GM12874 (cell line): ENCODE measurements around the gene ING1.

Experiments used
- TF ChIP-seq, protein P1 (sequence below): IDR thresholded peaks from 2 replicates; pipeline ENCODE4 v1.5.1; 2011; ENCODE audit warnings: low read depth, mild to moderate bottlenecking, control low read depth, low read length, moderate library complexity; ENCODE audit not compliant: insufficient read depth

Gene ING1, protein sequence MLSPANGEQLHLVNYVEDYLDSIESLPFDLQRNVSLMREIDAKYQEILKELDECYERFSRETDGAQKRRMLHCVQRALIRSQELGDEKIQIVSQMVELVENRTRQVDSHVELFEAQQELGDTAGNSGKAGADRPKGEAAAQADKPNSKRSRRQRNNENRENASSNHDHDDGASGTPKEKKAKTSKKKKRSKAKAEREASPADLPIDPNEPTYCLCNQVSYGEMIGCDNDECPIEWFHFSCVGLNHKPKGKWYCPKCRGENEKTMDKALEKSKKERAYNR

DNA sequence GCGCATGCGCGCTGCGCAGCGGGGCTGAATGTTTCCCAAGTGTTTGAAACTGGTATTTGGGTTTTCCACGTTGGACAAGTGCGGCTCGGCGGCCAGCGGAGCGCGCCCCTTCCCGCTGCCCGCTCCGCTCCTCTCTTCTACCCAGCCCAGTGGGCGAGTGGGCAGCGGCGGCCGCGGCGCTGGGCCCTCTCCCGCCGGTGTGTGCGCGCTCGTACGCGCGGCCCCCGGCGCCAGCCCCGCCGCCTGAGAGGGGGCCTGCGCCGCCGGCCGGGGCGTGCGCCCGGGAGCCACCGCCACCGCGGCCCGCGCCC is at the start of gene ING1:
ING1 (plus strand) TSS at position 59 of the 311 bp plus-strand sequence. CDS start 450 bp downstream, outside the sequence.
- TF ChIP-seq, protein P1, sequence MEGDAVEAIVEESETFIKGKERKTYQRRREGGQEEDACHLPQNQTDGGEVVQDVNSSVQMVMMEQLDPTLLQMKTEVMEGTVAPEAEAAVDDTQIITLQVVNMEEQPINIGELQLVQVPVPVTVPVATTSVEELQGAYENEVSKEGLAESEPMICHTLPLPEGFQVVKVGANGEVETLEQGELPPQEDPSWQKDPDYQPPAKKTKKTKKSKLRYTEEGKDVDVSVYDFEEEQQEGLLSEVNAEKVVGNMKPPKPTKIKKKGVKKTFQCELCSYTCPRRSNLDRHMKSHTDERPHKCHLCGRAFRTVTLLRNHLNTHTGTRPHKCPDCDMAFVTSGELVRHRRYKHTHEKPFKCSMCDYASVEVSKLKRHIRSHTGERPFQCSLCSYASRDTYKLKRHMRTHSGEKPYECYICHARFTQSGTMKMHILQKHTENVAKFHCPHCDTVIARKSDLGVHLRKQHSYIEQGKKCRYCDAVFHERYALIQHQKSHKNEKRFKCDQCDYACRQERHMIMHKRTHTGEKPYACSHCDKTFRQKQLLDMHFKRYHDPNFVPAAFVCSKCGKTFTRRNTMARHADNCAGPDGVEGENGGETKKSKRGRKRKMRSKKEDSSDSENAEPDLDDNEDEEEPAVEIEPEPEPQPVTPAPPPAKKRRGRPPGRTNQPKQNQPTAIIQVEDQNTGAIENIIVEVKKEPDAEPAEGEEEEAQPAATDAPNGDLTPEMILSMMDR, result no peak

DNA sequence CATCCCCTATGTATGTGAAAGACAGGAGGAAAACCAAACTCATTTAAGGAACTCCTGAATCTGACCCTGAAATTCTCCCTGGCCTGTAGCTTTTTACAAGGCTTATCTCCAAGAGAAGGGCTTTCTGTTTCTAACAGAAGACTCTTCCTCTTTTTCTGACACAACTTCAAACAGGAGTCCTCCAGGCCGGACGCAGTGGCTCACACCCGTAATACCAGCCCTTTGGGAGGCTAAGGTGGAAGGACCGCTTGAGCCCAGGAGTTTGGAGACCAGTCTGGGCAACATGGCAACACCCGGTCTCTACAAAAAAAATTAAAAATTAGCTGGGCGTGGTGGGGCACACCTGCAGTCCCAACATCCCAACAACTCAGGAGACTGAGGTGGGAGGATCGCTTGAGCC is 49.5 kb upstream of the ING1 start:
- TF ChIP-seq, protein P1, result no peak

DNA sequence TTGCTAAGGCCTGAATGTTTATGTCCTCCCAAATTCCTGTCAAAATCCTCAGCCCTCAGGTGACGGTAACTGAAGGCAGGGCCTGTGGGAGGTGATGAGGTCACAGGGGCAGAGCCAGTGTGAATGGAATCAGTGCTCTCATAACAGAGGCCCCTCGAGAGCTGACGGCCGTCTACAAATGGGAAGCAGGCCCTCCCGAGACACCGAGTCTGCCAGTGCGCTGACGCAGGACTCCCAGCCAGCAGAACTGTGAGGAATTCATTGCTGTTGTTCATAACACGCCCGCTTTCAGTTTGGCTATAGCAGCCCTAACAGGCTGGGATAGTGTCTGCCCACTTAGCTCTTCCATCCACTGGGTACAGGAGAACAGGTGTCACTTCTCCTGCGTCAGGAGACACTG is 48.8 kb upstream of the ING1 start:
- TF ChIP-seq, protein P1, result no peak

DNA sequence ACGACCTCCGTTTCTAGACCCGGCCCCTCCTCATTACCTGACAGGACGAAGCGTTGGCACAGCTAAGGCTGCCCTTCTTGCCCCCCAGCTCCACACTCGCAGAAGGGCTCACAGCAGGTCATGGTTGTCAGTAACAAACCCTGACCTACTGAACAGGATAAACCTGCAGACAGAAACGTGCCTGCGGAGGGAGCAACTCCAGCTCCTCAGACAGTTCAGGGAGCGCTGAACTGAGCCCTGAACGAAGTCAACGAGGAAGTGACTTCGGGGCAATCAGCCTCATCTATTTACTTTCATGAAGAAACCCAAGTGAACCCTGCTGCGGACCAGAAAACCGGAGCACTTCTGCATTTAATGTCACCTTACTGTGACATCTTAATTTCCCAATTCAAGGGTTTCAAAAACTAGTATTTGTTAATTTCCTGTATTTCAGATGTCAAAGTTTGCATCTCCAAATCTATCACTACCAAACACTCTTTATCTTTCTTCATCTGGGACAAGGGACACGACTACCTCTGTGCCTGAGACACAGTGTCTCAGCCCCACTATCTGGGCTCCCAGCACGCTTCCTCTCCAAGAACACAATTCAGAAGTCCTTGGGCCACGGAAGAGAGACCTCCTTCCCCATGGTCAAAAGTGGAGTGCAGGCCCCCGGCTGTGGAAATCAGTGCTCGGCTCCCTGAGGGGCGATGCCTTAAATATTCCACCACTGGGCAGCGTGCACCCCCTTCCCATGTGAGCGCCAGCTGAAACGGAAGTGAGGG is 47.8 kb upstream of the ING1 start:
- TF ChIP-seq, protein P1, result no peak

DNA sequence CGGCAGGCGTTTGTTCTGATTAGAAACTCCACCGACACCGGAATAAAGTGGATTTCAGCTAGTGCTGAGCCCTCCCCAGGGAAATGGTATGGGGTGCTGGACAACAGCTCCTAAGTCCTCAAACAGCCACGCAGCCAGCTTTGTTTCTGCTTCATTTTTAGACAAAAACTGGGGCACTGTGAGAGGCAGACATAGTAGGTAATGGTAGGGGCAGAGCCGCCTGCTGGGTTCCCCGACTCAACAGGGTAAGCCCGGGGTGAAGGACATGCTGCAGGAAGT is 47.3 kb upstream of the ING1 start:
- TF ChIP-seq, protein P1, result no peak

DNA sequence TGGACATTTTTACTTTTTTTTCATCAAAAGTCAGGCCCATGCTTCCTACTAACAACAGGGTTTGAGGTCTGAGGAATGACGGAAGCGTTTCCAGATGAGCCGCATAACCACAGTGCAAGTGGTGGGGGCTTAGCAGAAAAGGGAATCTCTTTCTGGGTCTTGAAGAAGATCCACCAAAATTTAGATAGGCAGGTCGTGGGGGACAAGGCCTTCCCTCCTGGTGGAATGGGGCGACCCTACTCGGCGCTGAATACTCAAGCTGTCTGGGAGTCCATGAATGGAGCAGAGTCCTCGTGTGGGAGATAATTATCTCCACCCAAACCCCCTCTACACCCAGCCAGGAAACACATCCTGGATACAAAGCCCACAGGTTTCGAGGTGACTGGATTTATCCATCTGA is 44.5 kb upstream of the ING1 start:
- TF ChIP-seq, protein P1, result no peak

DNA sequence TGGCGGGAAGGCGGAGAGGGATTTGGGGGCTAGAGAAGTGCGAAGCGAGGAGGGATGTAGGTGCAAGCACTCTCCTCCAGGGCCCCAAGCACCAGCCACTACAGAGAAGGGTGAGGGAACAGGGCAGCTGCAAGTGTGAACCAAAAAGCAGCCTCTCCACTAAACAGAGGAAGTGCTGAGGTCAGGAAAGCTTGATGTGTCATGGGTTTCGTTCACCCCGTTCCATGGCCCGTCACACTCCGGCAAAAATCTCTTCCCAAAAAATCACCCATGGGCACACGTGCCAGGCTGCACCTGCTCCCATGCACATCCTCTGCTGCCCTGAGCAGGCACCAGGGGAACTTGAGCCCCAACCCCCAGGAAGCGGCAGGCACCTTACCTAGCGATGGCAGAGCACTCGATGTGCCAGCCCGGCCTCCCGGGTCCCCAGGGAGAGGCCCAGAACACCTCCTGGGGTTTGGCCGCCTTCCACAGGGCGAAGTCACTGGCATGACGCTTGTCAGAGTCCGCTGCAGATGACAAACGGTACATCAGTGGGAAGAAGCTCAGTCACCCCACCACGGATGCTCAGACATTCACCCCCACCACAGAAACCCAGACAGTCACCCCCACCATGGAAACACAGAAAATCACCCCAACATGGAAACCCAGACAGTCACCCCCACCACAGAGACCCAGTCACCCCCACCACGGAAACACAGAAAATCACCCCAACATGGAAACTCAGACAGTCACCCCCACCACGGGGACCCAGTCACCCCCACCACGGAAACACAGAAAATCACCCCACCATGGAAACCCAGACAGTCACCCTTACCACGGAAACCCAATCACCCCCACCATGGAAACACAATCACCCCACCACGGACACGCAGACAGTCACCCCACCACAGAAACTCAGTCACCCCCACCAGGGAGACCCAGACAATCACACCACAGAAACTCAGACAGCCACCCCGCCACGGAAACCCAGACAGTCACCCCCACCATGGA is 36.6 kb upstream of the ING1 start:
- TF ChIP-seq, protein P1, result no peak
